Loucy (cell line): ENCODE results near the gene PARP14.

Source experiments
- H2AFZ ChIP-seq: fragments of 200-600 bp; sonication (generic); 2 replicates; pipeline ENCODE4 v1.6.0; 2016; ENCODE audit warnings: antibody characterized with exemption, mild to moderate bottlenecking, low read length, moderate library complexity
- H3F3A ChIP-seq: fragments of 200-600 bp; 2 replicates; pipeline ENCODE4 v1.6.0; 2016; ENCODE audit warnings: antibody characterized with exemption, low read depth, mild to moderate bottlenecking
- H3K27me3 ChIP-seq: fragments of 200-600 bp; sonication (generic); 2 replicates; pipeline ENCODE4 v1.6.1; 2014; ENCODE audit warnings: low read length, mild to moderate bottlenecking; ENCODE audit not compliant: insufficient read depth, poor library complexity, severe bottlenecking
- H3K36me3 ChIP-seq: fragments of 200-600 bp; sonication (generic); 2 replicates; pipeline ENCODE4 v1.6.1; 2016; ENCODE audit warnings: low read length; ENCODE audit not compliant: insufficient read depth
- H3K4me1 ChIP-seq: fragments of 200-600 bp; sonication (generic); 2 replicates; pipeline ENCODE4 v1.5.1; 2014; ENCODE audit warnings: low read length, mild to moderate bottlenecking; ENCODE audit not compliant: insufficient read depth, poor library complexity, severe bottlenecking
- H3K4me2 ChIP-seq: fragments of 200-600 bp; sonication (generic); 2 replicates; pipeline ENCODE4 v1.6.0; 2014; ENCODE audit warnings: antibody characterized with exemption, low read length, low read depth, mild to moderate bottlenecking; ENCODE audit not compliant: poor library complexity, severe bottlenecking
- H3K4me3 ChIP-seq: fragments of 200-600 bp; sonication (generic); 2 replicates; pipeline ENCODE4 v1.5.1; 2014; ENCODE audit warnings: low read length, mild to moderate bottlenecking, mixed read lengths; ENCODE audit not compliant: poor library complexity, severe bottlenecking
- H3K79me2 ChIP-seq: fragments of 200-600 bp; sonication (generic); 2 replicates; pipeline ENCODE4 v1.6.1; 2014; ENCODE audit warnings: low read length; ENCODE audit not compliant: insufficient read depth
- H3K9ac ChIP-seq: fragments of 200-600 bp; sonication (generic); 2 replicates; pipeline ENCODE4 v1.6.0; 2014; ENCODE audit warnings: mild to moderate bottlenecking, low read depth, low read length, moderate library complexity; ENCODE audit not compliant: poor library complexity, severe bottlenecking
- H3K9me2 ChIP-seq: fragments of 200-600 bp; sonication (generic); replicated peaks from 2 replicates; pipeline ENCODE4 v1.6.1; 2016; ENCODE audit warnings: low read depth, low read length, mixed read lengths
- H3K9me3 ChIP-seq: fragments of 200-600 bp; sonication (generic); 2 replicates; pipeline ENCODE4 v1.6.1; 2014; ENCODE audit warnings: mild to moderate bottlenecking, antibody characterized with exemption, low read length, low read depth; ENCODE audit not compliant: insufficient read depth
- H4K20me1 ChIP-seq: fragments of 200-600 bp; sonication (generic); 2 replicates; pipeline ENCODE4 v1.6.0; 2014; ENCODE audit warnings: antibody characterized with exemption, low read length, mild to moderate bottlenecking; ENCODE audit not compliant: insufficient read depth, poor library complexity, severe bottlenecking
- EZH2phosphoT487 ChIP-seq: fragments of 200-600 bp; IDR thresholded peaks from 2 replicates; pipeline ENCODE4 v1.6.1; 2018; ENCODE audit warnings: antibody characterized with exemption, mild to moderate bottlenecking, moderate library complexity, borderline replicate concordance
- TF ChIP-seq, protein P1 (sequence below): fragments of 200-600 bp; sonication (generic); conservative IDR thresholded peaks from 2 replicates; pipeline ENCODE4 v1.5.1; 2014; ENCODE audit warnings: mild to moderate bottlenecking, antibody characterized with exemption, low read length

Gene PARP14

DNA sequence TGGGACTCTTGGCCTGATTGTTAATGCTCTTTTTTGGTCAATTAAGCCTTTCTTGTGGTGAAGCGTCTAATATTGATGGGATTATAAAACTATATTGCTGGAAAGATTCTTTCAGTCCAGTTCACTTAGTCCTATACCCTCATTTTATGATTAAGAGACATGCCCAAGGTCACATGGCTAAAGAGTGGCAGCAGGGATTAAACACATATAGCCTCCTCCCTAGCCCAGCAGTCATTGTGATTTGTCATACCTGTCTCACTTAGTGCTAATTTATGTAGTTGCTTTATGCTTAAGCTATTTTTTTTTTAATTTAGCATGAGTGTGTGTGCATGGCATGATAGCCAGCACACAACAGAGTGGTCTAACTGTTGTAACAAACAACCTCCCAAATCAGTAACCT, 9.5 kb downstream of the PARP14 start:
- H4K20me1 ChIP-seq: no peaks in the 10 kb centered on the region
- H3K4me1 ChIP-seq: no peaks in the 10 kb centered on the region
- TF ChIP-seq EZH2phosphoT487: no peak
- TF ChIP-seq, protein P1, sequence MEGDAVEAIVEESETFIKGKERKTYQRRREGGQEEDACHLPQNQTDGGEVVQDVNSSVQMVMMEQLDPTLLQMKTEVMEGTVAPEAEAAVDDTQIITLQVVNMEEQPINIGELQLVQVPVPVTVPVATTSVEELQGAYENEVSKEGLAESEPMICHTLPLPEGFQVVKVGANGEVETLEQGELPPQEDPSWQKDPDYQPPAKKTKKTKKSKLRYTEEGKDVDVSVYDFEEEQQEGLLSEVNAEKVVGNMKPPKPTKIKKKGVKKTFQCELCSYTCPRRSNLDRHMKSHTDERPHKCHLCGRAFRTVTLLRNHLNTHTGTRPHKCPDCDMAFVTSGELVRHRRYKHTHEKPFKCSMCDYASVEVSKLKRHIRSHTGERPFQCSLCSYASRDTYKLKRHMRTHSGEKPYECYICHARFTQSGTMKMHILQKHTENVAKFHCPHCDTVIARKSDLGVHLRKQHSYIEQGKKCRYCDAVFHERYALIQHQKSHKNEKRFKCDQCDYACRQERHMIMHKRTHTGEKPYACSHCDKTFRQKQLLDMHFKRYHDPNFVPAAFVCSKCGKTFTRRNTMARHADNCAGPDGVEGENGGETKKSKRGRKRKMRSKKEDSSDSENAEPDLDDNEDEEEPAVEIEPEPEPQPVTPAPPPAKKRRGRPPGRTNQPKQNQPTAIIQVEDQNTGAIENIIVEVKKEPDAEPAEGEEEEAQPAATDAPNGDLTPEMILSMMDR: no peak
- H3K9me2 ChIP-seq: no peaks in the 10 kb centered on the region
- H3K79me2 ChIP-seq: no peaks in the 10 kb centered on the region
- no peak overlapping the region for H3K4me3 ChIP-seq
- peaks cover 29% of the 10 kb centered on the region; the same call in 1 of the 2 replicates for H3K36me3 ChIP-seq
- H3K27me3 ChIP-seq: no peaks in the 10 kb centered on the region
- H3F3A ChIP-seq: no peaks in the 10 kb centered on the region
- H3K4me2 ChIP-seq: no peak overlapping the region
- H2AFZ ChIP-seq: no peak overlapping the region
- H3K9me3 ChIP-seq: no peaks in the 10 kb centered on the region
- H3K9ac ChIP-seq: no peak overlapping the region

DNA sequence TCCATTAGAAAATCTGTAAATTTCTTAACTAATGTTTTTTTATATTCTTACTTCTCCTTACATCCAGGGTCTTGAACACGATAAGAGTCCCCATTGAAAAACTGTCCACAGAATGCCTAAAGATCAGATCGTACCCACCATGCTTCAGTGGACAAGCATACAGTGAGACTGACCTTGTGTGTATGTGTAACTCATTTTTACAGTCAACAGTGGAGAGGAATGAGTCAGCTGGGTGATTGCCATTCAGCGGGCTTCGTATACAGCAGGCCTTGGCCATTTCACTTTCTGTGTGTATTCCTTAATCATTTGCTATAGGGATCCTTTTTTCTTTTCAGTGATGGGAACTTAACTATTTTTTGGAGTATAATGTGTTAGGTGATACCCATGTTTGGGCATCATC, 10.6 kb downstream of the PARP14 start:
- no peaks in the 10 kb centered on the region for H3K4me1 ChIP-seq
- H3K9me2 ChIP-seq: no peaks in the 10 kb centered on the region
- no peaks in the 10 kb centered on the region for H3K9me3 ChIP-seq
- H3K4me3 ChIP-seq: no peak overlapping the region
- H3F3A ChIP-seq: no peaks in the 10 kb centered on the region
- H3K4me2 ChIP-seq: no peak overlapping the region
- TF ChIP-seq, protein P1: no peak
- TF ChIP-seq EZH2phosphoT487: no peak
- no peaks in the 10 kb centered on the region for H3K79me2 ChIP-seq
- no peak overlapping the region for H2AFZ ChIP-seq
- no peaks in the 10 kb centered on the region for H4K20me1 ChIP-seq
- H3K36me3 ChIP-seq: peaks cover 29% of the 10 kb centered on the region; the same call in 1 of the 2 replicates
- no peaks in the 10 kb centered on the region for H3K27me3 ChIP-seq
- no peak overlapping the region for H3K9ac ChIP-seq

DNA sequence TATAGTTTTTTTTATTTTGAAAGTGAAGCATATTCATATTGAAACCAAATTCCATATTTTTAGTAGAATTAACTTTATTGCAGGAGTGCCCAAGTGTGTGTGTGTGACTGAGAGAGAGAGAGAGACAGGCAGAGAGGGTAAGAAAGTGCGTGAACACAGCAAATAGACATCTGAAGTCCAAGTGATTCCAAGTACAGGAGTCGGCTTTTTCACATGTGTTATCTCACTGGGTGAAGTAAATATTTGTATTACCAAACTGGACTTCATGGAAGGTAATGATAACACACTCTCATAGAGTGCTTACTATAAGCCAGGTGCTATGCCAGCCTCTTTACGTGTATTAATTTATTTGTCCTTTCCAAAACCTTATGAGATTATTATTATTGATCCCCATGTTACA, 12.0 kb downstream of the PARP14 start:
- Histone ChIP-seq H3K27me3 (no peaks in the 10 kb centered on the region), H3K9ac (no peak overlapping the region), H3K79me2 (no peaks in the 10 kb centered on the region), H3K9me2 (no peaks in the 10 kb centered on the region), H4K20me1 (no peaks in the 10 kb centered on the region), H3F3A (no peaks in the 10 kb centered on the region), H3K4me2 (no peak overlapping the region), H2AFZ (no peak overlapping the region), H3K36me3 (peaks cover 19% of the 10 kb centered on the region; the same call in 1 of the 2 replicates), H3K9me3 (no peaks in the 10 kb centered on the region), H3K4me3 (no peak overlapping the region), H3K4me1 (no peaks in the 10 kb centered on the region)
- TF ChIP-seq, protein P1: no peak
- no peak for TF ChIP-seq EZH2phosphoT487
